KMS-11 (cell line): Measurements from ENCODE around the gene CNPY1.

Experiments
- H2AFZ ChIP-seq: fragments of 200-600 bp; sonication (generic); 2 replicates; pipeline ENCODE4 v1.6.1; 2016; ENCODE audit warnings: antibody characterized with exemption, mixed run types, low read depth
- H3K27ac ChIP-seq: fragments of 200-600 bp; sonication (generic); 2 replicates; pipeline ENCODE4 v1.6.1; 2016; ENCODE audit warnings: mild to moderate bottlenecking, mixed run types
- H3K27me3 ChIP-seq: fragments of 200-600 bp; sonication (generic); 2 replicates; pipeline ENCODE4 v1.6.1; 2017; ENCODE audit warnings: mild to moderate bottlenecking, low read depth, mixed run types, moderate library complexity; ENCODE audit not compliant: insufficient read depth
- H3K36me3 ChIP-seq: fragments of 200-600 bp; sonication (generic); 2 replicates; pipeline ENCODE4 v1.6.1; 2017; ENCODE audit warnings: mild to moderate bottlenecking, mixed run types; ENCODE audit not compliant: insufficient read depth
- H3K4me1 ChIP-seq: fragments of 200-600 bp; sonication (generic); 2 replicates; pipeline ENCODE4 v1.6.1; 2016; ENCODE audit warnings: mild to moderate bottlenecking, low read depth, mixed run types; ENCODE audit not compliant: poor library complexity, severe bottlenecking
- H3K4me2 ChIP-seq: fragments of 200-600 bp; sonication (generic); 2 replicates; pipeline ENCODE4 v1.7.0; 2016; ENCODE audit warnings: mild to moderate bottlenecking, mixed run types
- H3K4me3 ChIP-seq: fragments of 200-600 bp; sonication (generic); IDR thresholded peaks from 2 replicates; pipeline ENCODE4 v1.6.1; 2017; ENCODE audit warnings: low read depth, low read length, mixed read lengths; ENCODE audit not compliant: insufficient read depth
- H3K79me2 ChIP-seq: fragments of 200-600 bp; sonication (generic); 2 replicates; pipeline ENCODE4 v1.6.1; 2016; ENCODE audit warnings: low read depth, mixed run types; ENCODE audit not compliant: insufficient read depth
- H3K9ac ChIP-seq: fragments of 200-600 bp; sonication (generic); 2 replicates; pipeline ENCODE4 v1.6.1; 2016; ENCODE audit warnings: mild to moderate bottlenecking, mixed run types
- H4K20me1 ChIP-seq: fragments of 200-600 bp; sonication (generic); 2 replicates; pipeline ENCODE4 v1.6.1; 2016; ENCODE audit warnings: mild to moderate bottlenecking, mixed run types; ENCODE audit not compliant: insufficient read depth
- CTCF ChIP-seq: fragments of 200-600 bp; sonication (generic); conservative IDR thresholded peaks from 2 replicates; pipeline ENCODE4 v1.6.1; 2017; ENCODE audit warnings: low read depth, mild to moderate bottlenecking, antibody characterized with exemption, low read length, moderate library complexity, mixed read lengths

Gene CNPY1

GRCh38 chr7:155550916-155551315, 4.6 kb upstream of the CNPY1 start:
- H3K4me2 ChIP-seq = no peak overlapping the region
- TF ChIP-seq CTCF = no peak

GRCh38 chr7:155549226-155549625, 2.9 kb upstream of the CNPY1 start:
- Histone ChIP-seq H4K20me1 (no peaks in the 10 kb centered on the region), H3K36me3 (no peaks in the 10 kb centered on the region), H3K79me2 (no peaks in the 10 kb centered on the region), H3K4me2 (no peak overlapping the region), H2AFZ (no peak overlapping the region), H3K9ac (no peak overlapping the region), H3K4me3 (no peak overlapping the region), H3K27me3 (peaks cover 48% of the 10 kb centered on the region; the same call in 1 of the 2 replicates), H3K27ac (no peak overlapping the region), H3K4me1 (no peaks in the 10 kb centered on the region)
- TF ChIP-seq CTCF = no peak

More at GRCh38 chr7:155550916-155551315, 4.6 kb upstream of the CNPY1 start:
- Histone ChIP-seq H3K9ac (no peak overlapping the region), H3K27me3 (peaks cover 38% of the 10 kb centered on the region; the same call in 1 of the 2 replicates), H3K27ac (no peak overlapping the region), H3K36me3 (no peaks in the 10 kb centered on the region), H3K79me2 (no peaks in the 10 kb centered on the region), H3K4me3 (no peak overlapping the region), H3K4me1 (no peaks in the 10 kb centered on the region), H2AFZ (no peak overlapping the region), H4K20me1 (no peaks in the 10 kb centered on the region)

DNA sequence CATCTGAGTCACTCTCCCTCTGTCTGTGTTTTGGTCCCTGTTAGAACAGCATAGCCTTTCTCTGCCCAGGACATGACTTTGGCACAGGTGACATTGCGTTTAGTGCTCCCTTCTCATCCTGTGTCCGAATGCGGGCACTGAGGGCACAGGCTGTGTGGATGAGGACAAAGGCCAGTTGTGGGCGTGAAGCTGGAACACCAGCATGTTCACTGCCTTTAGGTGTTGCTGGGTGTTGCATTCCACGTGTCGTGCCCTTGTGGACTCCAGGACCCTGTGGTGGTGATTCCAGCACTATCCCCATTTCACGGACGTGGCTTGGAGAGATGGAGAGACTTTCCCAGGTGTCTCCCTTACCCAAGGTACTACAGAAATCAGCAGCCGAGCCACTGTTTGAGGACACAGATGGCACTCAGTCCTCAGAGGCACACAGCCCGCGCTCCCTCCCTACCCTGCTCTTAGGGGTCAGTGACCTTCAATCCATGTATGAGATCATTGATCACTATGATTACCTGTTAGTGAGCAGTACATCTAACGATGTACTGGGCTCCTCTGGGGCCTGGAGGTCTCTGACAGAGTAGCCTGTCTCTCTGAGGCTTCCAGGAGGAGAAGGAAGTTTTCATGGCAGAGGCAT, 917 bp upstream of the CNPY1 start:
- no peak overlapping the region for H3K4me2 ChIP-seq
- H3K9ac ChIP-seq = no peak overlapping the region
- H3K4me1 ChIP-seq = no peaks in the 10 kb centered on the region
- no peaks in the 10 kb centered on the region for H3K36me3 ChIP-seq
- no peak overlapping the region for H2AFZ ChIP-seq
- H3K27ac ChIP-seq = no peak overlapping the region
- H3K4me3 ChIP-seq = no peak overlapping the region
- TF ChIP-seq CTCF = no peak
- no peaks in the 10 kb centered on the region for H3K79me2 ChIP-seq
- H3K27me3 ChIP-seq = peaks cover 63% of the 10 kb centered on the region; the same call in 1 of the 2 replicates
- no peaks in the 10 kb centered on the region for H4K20me1 ChIP-seq

DNA sequence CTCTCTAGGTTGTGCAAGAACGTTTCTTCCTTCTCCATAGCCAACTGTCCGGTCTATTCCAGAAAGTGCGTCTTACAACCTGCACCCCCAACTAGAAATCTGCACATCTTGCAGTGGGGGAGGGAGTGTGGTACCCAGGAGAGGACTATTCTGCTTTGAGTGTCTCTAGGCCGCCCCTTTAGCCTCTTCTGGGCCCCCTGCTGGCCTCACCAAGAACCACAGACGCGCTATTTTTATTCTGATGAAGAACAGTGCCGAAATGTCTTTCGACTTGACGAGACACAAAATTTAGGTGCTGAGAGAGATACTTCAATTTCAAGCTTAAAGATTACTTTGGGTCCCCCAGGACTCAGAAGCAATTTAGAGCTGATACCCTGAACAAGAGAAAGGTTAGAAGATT, 1.0 kb downstream of the CNPY1 start:
- H3K4me3 ChIP-seq = no peak overlapping the region
- no peak overlapping the region for H2AFZ ChIP-seq
- no peaks in the 10 kb centered on the region for H3K36me3 ChIP-seq
- no peak overlapping the region for H3K4me2 ChIP-seq
- no peak overlapping the region for H3K9ac ChIP-seq
- no peak; the same call in 1 of the 2 replicates for TF ChIP-seq CTCF
- H4K20me1 ChIP-seq = no peaks in the 10 kb centered on the region
- no peaks in the 10 kb centered on the region for H3K4me1 ChIP-seq
- no peaks in the 10 kb centered on the region for H3K79me2 ChIP-seq
- H3K27me3 ChIP-seq = peaks cover 62% of the 10 kb centered on the region
- H3K27ac ChIP-seq = no peak overlapping the region
